22Rv1 (cell line): ENCODE results near the gene CYP27C1.

Experiments used
- CTCF ChIP-seq: fragments of 450-650 bp; IDR thresholded peaks from 2 replicates; pipeline ENCODE4 v1.5.1; 2017; ENCODE audit warnings: mild to moderate bottlenecking
- ZFX ChIP-seq: fragments of 450-650 bp; IDR thresholded peaks from 2 replicates; pipeline ENCODE4 v1.6.1; 2017; ENCODE audit warnings: antibody characterized with exemption, borderline replicate concordance

GRCh38 chr2:127191331-127192219, 28.5 kb downstream of the CYP27C1 start:
- no peak for TF ChIP-seq CTCF
- no peak for TF ChIP-seq ZFX
